ENCODE data around the gene IL5.
A peak's percentile ranks its signal among the peaks of the same experiment; 100 is the strongest.

Gene IL5

DNA sequence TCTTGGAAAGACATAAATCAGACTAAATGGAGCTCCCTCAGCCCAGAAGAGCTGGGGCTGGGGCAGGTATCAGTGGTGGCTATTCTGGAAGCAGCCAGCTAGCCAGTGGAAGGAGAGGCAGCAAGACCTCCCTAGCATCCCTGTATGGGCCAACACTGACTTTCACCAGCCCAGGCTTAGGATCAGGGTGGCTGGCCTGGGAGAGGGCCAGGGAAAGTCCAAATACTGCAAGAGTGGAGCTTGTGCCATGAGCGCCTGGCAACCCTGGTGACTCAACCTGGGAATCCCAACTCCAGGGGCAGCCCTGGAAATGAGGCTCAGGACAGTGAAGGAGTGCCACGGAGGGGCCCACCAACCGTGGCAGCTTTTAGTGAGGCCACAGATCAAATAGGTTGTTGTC lies 45.2 kb downstream of the IL5 start:
- DNase-seq (ENCODE audit: low read depth in 2 of 2) = no peak

DNA sequence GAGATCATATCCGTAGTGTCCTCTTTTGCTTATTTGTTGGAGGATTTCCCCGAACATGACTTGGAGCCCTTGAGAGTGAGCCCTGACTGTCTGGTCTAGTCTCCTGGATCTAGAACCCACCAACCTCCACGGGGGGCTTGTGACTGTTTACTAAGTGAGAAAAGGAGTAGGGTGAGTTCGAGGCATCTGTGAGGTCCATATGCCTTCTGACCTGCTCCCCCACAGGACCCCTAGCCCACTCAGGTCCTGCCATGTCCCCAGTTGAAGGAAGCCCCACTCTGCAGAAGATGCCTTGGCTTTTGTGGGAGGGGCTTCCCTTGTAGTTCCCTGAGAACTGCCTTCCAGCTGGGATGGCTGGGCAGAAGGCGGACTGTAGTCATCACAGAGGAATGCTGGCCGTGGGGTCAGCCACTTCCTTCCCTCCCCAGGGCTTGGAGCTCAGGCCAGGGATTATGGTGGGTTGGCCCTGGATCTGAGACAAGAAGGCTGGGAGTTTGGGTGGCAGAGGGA lies 45.8 kb downstream of the IL5 start:
- DNase-seq (ENCODE audit: low read depth in 2 of 2) = no peak

DNA sequence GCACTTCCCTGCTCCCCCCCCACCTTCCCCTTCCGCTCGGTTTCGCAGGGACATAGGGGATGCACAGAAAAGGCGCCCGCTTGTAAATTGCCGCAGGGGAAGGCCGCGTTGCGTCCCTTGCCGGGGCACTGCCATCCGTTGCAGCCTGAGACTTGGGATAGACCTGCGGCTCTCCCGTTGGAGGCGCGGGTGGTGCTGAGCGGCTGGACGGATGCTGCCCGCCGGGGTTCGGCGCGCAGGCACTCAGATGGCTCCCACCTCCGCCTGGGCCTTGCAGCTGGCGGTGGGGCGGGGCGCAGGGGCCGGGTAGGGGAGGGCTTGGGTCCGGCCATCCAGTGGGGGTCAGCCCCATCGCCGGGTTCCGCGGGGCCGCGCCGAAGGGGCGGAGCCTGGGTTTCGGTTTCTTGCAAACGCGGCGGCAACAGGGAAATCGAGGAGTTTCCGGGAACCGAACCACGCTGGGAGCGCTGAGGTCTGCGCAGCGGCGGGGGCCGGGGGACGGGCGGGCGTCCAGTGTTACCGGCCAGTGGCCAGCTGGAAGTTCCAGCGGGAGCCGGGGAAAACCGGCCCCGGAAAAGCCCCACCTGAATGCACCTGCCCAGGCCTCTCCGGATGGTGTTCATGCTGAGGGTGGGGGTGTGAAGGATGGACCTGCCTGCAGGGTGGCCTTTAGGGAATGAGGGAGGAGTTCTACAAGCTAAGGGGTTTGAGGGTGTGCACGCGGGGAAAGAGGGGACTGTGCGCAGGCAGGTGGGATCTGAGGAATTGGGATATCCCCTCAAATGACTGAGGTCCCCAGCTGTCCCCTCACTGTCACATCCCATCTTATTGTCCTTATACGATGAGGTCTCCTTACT lies 46.5 kb downstream of the IL5 start:
- peak in 1 of 2 donors; percentile 54 for DNase-seq (ENCODE audit: low read depth in 2 of 2)

DNA sequence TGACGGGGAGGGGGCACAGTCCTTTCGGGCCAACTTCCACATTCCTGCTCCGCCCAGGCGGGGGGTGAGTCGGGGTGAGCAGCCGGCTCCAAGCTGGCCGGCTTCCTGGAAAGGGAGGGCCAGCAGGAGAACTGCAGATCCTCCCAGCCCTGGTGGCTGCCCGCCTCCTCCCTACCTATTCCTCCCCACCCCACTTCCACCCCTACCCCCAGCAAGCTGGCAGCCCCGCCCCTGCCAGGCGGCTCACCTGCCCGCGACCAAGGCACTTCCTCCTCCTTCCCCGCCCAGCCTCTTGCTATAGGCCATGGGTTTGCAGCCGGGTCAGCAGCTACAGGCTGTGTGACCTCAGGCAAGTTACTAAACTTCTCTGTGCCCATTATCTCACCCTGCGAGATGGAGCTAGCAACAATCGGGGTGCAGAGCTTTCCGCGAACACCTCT lies 47.1 kb downstream of the IL5 start:
- DNase-seq (ENCODE audit: low read depth in 2 of 2) = peak; percentile 70 to 76

DNA sequence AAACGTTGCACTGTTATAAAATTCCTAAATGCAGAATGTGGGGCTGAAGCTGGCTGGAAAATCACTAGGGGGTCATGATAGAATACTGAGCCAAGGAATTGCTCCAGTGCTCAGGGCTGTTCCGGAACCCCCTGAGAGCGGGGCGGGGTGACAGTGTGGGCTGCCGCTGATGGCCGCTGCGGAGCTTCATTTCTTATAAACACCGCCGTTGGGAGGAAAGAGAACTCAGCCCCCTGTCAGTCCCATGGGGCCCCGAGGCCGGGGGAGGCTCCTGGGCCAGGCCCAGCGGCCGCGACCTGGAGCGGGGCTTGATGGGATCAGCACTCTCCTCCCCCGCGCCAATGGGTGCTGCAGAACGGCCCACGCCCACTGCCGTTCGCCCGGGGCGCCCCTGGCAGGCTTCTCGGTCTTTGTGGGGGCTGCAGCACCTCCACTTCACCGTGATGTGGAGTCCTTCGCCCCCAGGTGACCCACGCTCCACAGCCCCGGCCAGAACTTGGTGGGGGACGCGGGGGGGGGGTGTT lies 47.6 kb downstream of the IL5 start:
- peak; percentile 56 to 62 for DNase-seq (ENCODE audit: low read depth in 2 of 2)

DNA sequence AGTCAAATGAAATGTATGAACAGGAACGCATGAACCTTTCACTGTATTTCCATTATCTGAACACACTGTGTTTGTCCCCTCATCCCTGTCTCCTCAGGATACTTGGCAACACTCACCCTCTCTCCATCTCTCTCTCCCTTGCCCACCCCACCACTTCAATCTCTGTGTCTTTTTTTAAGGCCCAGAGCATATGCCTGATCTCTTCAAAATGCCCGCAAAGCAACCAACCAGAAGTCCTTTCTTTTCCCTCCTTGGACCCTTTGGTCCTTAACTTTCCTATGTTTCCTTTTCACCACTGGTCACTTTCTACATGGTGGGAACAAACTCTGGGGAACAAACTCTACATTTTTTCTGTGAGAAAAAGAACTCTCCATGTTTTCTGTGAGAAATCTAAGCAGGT lies 49.5 kb downstream of the IL5 start:
- DNase-seq (ENCODE audit: low read depth in 2 of 2) = no peak

DNA sequence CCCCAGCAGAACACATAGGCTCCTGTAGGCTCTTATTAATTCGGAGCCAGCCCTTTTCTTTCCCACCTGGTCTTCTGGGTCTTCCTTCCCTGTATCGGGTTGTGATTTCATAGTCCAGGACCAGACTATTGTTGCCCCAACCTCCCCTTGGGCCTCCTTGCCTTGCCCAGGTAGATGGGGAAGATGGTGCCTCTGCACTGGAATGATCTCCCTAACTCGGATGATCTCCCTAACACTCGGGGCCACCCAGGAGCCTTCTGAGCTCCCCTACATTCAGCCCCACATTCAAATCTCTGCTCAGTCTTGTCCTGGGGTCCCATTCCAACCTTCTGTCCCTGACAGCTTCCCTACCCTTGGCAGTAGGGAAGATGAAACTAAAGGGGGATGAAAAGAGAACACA lies 50.1 kb downstream of the IL5 start:
- DNase-seq (ENCODE audit: low read depth in 2 of 2) = no peak

DNA sequence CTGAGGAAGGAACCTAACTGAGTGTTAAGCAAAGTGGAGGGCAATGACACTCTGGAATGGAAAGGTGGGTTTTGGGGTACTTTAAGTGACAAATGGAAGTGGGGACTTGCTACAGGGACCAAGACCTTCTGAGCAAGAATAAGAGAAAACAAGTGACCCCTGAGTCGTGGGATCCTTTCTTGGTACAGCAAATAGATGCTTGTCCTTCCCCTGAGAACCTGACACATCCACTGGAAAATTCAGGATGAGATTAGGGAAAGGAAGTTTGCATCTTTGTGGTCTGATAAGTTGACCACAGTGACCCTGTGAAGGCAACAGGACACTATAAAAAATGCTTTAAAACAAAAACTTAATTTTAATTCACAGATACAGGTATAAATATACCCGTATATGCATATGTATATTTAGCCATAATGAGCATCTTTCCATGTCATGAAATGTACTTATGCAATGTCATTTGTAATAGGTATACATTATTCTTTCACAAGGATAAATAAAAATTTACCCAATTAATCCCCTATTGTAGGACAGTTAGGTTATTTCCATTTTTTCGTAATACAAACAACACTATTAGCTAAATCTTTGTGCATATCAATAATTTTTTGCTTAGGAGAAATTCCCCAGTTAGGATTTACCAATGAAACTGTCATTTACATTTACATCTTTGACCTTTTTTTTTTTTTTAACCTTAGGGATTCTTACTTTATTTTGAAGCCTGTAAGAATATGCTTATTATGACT lies 50.8 kb downstream of the IL5 start:
- DNase-seq (ENCODE audit: low read depth in 2 of 2) = no peak

Measured in activated CD4-positive, alpha-beta T cell treated with anti-CD3 and anti-CD28 coated beads for 24 hours (primary cell).